HG03565 (cell line): ENCODE measurements around the gene CWC25.

ENCODE experiments used
- ATAC-seq: cut with Tn5 transposase; IDR thresholded peaks from one replicate; pipeline ENCODE4 v1.9.1; 2021; ENCODE audit warnings: mild to moderate bottlenecking, moderate library complexity; ENCODE audit not compliant: unreplicated experiment

CWC25 gene

DNA sequence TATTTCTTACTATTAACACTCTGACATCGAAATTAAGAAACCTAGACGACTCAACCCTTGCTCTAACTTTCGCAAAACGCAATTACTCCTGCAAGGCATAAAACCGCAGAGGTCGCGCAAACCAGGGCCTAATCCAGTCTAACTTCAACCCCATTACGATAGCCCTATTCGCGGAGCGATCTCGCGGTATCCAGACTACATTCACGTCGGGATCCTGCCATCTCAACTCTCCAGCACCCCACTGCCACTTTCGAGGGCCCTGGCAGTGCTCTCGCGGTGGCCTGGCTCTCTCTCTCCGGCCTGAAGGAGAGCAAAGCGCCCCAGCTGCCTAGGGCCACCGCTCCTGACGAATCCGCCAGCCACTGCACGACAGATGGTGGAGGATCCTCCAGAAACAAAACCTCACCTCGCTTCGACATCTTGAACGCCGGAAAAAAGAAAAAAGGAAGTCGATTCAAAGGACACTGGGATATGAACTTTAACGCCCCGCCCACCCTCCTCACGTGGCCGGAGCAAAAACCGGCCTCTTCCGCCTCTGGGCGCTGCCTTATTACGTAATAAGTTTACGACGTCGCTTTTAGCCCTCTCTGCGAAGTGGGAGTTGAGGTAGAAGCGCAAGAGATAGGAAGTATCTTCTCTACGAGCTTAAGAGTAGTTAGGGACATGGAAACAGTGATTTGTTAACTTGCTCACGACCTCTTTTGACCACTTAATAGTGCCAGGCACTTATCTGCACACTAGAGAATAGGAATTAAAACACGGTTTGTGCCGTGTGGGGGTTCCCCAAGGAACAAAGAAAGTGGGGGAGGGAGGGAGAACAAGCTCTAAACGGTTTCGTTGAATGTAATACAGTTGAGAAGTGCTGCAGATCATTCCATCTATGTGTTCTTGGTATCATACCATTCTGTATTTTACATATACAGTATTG, 28.4 kb upstream of the CWC25 start, which contains the start of gene RPL23:
RPL23 (minus strand) TSS at position 430 of the 928 bp plus-strand sequence; CDS start at position 419, 11 bp downstream.
- ATAC-seq, result peak; percentile 74

DNA sequence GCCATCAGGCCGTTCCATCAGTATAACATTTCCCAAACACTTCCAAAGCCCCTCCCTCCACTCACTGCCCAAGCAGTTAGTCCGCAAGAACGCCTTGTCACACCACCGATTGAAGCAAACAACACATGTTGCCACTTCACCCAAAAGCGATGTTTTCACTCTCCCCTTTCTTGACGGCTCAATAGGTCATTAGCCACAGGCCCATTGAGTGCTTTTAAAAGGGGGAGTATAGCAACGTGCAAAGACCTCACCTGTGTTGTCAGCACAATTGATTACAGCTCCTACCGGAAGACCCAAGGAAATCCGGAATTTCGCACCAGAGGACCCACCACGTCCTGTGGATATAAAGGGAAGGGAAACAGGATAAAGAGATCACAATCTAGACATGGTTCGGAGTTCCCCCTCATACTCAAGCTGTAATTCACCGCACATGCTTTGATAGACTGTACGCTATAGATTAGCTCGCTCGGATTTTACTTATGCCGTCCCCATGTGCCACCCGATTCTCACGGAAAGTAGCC, 27.7 kb upstream of the CWC25 start:
- ATAC-seq, result no peak

DNA sequence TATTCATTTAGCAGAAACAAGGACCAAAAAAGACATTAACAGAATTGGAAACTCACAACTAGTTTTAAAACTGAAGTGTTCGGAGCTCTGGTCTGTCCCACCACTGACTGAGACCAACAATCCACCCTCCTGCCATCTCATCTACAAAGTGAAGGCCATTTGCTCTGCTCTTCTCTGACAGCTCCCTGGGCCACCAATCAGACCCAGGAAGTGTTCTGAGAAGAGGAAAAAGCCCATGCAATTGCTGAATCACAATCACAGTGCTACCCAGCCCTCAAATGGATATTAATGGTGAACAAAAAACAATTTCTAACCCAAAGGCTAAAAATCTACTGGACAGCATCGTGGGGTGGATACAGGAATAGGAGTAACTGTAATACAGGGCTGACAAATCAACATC, 26.3 kb upstream of the CWC25 start:
- ATAC-seq, result no peak

DNA sequence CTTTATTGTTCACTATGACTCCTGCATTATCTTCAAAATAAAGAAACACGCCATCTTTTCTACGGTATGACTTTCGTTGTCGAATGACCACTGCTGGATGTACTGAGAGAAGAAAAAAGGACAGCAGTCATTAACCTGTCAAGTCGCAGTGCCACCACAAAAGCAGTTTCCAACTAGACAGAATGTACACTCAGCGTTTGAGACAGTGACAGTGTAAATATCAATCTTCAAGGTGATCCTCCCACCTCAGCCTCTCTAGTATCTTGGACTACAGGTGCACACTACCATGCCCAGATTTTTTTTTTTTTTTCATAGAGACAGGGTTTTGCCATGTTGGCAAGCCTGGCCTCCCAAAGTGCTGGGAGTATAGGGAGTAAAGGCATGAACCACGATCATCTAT, 25.3 kb upstream of the CWC25 start:
- ATAC-seq, result no peak

DNA sequence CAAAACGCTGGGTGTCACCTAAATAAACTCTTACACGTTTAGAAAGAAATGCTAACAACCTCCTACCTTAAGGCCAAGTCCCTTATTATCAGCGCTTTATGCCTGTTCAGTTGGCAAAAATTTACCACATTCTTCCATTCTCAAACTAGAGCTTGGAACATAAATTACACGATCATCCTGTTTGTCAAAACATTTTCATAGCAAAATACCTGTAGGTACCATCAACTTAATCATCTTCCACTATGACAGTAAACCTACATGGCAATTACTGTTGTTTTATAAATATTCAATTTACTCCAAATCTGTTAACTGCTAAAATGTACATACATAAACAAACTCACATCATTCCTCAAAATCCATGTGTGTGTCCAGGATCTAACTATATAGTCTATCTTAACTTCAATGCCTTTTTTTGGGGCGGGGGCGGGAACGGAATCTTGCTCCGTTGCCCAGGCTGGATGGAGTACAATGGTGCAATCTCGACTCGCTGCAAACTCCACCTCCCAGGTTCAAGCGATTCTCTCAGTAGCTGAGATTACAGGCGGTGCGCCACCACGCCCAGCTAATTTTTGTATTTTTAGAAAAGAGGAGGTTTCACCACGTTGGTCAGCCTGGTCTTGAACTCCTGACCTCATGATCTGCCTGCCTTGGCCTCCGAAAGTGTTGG, 24.0 kb upstream of the CWC25 start:
- no peak for ATAC-seq

DNA sequence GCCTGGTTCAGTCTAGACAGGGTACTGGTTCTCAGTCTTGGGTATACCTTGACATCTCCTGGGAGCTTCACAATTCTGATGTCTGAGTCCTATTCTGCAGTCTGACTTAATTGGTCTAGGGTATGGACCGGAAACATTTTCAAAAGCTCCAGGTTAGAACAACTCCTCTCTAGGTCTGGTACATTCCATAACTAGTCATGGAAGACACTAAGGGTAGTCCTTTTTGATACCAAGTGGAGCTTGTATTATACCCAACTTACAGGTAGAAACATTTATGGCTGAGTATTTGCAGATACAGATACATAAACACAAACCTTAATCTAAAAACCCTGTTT, 23.4 kb upstream of the CWC25 start:
- ATAC-seq, result no peak

DNA sequence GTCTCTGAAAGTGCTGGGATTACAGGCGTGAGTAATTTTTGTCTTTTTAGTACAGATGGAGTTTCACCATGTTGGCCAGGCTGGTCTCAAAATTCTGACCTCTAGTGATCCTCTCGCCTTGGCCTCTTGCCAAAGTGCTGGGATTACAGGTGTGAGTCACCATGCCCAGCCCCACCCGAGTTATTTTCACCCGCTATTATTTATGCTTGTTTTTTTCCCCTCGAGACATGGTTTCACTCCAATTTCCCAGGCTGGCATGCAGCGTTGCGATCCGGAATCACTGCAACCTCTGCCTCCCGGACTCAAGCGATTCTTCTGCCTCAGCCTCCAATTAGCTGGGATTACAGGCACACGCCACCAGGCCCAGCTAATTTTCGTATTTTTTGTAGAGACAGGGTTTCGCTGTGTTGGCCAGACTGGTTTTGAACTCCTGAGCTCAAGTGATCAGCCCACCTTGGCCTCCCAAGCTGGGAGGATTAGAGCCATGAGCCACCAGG, 19.2 kb upstream of the CWC25 start:
- ATAC-seq, result no peak

DNA sequence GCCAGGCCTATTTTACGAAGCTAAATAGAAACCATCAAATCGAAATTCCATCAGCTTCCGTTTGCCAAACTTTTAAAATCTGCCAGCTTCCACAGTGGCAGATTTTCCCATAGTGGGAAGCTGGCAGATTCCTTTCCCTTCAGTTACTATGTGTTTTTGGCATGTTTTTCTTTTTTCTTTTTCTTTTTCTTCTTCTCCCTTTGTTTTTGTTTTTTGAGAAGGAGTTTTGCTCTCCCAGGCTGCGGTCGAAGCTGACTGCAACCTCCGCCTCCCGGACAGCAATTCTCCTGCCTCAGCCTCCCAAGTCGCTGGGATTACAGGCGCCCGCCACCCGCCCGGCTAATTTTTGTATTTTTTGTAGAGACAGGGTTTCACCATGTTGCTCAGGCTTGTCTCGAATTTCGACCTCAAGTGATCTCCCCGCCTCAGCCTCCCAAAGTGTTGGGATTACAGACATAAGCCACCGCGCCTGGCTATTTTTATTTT, 684 bp upstream of the CWC25 start:
- ATAC-seq, result no peak

DNA sequence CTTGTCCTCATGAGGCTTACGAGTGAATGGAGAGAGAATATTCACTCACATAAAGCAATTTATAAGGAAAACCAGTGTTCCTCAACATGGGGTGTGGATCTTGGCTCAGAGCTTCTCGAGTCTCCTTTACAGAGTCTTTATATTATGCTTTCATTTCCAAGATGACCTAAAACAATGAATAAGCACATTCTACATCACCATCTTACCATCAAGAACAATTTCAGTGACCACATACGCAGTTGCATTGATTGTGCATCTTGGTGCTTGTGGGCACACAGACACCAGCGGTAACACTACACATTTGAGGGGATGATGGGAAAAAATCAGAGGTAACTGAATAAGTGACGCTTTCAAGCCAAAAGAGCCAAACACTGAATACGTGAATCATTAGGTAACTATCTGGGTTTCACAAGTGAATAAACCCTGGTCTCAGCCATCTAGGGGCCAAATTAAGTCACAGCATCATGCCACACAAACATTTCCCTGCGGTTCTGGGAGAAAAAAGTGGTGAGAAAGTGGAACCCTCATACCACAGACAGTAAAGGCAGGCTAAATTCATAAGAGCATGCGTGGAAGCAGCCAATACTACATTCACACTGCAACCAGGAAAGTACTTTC, 9.4 kb downstream of the CWC25 start:
- no peak for ATAC-seq

DNA sequence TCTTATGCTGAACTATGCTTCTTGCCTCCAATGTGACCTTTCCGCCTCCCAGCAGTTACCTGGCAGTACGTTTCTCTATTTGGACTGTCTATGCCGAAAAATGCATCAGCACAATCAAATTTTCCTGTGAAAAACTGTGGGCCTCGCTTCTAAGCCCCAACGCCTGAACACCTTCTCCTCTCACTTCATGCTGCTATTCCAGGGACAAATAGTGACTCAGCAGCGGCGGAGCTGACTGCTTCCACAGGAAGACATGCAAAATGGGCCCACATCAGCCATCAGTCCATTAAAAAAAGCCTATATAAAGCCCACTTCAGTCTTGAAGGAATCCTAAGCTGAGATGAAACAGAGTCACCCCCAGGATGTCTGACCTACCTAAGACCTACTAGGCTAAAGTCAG, 15.3 kb downstream of the CWC25 start:
- ATAC-seq, result no peak

DNA sequence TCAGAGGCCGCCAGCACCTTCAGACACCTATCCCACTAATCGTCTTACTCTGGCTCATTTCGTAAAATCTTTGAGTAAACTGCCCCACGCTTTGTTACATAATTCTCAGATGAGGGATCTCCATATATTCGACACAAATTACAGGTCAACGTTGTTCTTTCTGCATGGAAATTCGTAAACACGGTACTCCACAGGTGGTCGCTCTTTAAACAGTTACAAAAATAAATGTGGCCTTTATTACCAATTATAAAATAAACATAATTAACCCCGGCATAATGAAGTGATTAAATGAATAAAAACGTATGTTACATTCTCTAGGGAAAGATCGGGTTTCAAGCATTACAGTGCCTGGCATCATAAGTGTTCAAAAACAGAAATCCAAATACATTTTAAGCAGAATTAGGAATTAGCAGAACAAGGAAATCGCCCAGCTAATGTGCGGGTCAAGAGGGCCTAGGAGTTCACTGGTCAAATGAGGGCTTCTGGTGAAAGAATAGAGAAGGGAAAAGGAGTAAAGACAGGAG, 24.8 kb downstream of the CWC25 start:
- ATAC-seq, result no peak

DNA sequence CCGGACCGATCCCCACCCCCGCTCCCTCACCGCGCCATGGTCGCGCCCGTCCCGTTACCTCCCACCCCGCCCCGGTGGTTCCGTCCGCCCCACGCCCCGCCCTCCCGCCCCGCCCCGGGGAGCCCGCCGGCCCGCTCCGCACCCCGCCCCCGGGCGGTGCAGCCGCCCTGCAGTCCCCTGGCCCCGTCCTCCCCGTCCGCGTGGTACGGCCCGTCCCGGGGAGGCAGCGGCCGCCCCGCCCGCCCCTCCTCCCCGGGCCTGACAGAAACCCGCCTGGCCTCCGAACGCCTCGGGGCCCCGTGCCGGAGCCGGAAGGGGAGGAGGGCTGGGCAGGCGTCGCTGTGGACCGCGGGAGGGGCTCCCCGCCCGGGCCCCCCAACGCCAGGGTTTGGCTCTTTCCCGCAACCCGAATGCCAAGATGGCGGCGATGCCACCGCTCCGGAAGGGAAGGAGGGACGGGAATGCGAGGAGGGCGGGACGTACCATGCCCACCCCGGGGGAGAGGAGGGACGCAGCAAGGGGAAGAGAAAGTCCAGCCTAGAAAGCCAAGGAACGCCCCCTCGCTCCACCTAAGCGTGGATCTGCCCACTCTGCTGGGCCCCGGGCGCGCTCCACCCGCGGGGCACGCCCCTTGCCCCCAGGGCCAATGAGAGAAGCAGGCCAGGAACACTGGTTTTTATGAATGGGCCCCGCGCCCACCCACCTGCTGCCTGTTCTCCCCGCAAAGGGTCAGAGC, 25.5 kb downstream of the CWC25 start, which contains the start of gene PIP4K2B:
PIP4K2B (minus strand) TSS at position 56 of the 736 bp plus-strand sequence. CDS start 132 bp downstream, outside the sequence.
- ATAC-seq, result peak; percentile 63

DNA sequence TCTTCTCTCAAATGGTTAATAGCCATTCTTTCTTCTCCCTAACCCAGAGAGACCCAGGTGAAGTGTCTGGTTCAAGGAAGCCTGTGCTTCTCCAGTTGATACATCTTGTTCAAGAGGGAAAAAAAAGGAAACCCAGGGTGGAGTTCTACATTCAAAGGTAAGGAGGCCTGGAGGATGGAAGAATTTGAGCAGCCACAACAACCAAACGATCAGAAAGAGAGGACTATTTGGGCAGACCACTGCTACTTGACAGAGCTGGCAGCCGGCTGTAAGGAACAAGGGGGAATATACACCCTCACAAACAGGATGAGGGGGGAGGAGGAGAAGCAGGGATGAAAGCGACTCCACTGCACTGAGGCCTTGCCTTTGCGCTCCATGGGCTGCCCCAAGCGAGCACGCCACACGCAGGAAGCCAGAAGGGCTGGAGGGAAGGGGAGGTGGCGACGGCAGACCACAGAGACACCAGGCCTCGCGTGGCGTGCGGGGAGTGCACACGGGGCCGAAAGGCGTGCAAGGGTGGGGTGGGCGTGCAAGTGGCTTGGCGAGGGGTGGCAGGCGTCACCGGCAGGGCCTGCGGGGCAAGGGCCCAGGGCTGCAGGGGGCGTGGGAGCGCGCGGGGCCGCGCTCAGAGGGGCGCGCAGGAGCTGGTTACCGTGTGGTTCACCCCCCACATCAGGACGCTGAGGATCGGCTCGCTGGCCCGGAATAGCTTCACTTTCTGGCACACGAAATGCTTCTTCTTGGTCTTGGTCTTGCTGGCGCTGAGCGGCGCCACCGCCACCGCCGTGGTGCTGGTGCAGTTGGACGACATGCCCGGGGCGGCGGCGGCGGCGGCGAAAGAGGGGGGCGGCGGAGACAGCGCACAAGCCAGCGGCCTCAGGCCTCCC, 26.3 kb downstream of the CWC25 start:
- peak; percentile 9 for ATAC-seq

DNA sequence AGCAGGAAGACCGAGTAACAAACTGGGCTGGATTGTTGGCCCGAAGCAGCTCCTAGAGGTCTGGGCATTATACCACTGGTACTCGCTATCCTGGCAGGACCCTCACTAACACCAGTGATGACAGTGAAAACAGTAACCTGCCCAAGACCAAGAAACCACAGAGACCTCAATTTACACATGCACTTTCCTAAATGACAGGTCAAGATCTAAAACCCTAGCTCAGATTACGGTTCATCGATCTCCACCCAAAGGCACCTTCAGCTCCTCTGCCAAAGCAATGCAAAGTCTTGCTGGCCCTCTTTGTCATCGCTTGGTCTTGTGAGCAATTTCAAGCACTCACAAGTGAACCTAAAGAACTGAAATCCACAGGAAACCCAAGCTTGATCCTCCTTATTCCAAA, 27.3 kb downstream of the CWC25 start:
- no peak for ATAC-seq

DNA sequence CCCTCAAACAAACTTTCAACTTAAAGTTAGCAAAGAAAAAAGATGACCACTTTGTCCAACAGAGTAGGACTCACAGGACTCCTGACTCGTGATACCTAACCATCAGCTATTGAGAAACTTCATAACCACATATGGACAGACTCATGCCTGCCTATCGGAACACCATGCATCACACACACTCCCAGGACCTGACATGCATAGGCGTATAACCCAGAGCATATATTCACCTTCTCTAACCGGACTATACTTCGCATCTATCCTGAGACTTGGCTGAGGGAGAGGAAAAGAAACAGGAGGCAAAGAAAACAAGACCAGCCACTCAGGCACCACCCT, 28.0 kb downstream of the CWC25 start:
- ATAC-seq, result no peak

DNA sequence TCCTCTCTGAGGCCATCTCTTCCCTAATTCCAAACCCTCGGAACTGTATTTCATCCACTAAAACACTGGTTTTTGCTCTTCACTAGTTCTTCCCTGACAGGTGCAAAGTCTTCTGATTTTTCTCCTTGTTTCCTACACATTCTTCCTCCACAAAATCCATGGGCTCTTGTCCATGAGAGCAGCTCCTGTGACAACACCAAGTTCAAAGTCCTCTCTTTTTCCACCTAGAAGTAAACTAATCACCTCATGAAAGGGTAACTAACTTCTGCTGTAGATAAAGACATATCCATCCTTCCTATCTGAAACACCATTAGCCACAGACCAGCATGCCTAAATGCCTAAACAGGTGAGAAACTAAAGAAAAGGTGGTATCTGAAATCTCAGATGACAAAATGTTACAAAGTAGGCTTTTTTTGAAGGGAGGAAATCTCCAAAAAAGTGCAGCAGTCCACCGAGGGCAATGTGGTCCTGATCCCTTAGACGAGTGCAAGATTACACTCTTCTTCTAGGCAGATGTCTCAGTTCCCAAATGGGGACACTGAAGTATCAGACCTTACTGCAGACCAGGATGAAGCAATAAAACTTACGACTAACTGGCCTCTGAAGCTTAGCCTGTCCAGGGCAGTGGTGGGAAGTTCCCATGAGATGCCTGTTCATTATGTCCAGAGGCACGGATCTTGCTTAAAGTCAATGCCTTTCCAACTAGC, 28.5 kb downstream of the CWC25 start:
- no peak for ATAC-seq

DNA sequence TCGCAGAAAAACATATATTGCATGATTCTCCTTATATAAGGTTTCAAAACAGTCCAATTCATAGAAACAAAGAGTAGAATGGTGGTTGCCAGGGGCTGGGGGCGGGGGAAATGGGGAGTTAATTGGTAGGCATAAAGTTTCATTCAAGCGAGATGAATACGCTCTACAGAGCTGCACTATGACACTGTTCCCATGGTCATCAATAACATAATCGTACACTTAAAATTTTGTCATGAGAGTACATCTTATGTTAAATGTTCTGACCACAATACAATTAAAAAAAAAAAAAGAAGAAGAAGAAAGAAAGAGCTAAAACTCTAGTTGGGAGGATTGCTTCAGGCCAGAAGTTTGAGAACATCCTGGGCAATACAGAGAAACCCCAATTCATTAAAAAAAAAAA, 30.9 kb downstream of the CWC25 start:
- no peak for ATAC-seq

DNA sequence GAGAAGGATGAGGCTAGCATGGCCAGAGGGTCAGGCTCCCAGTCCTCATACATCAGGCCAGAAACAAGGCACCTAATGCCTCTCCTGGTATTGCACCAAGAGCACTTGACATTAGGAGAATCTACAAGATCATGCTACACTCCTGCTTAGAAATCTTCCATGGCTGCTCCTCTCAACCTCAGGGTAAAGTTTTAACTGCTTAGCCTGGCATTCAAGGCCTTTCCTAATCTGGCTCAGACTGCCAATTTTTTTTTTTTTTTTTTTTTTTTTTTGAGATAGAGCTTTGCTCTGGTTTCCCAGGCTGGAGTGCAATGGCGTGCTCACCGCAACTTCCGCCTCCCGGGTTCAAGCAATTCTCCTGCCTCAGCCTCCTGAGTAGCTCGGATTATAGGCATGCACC, 34.0 kb downstream of the CWC25 start:
- ATAC-seq, result no peak
